Nephron (organoid): Measurements from ENCODE around the gene UBA3.

ENCODE experiments used
- H3K27ac Mint-ChIP-seq, 3 experiments: 2 replicates each; pipeline ENCODE4 v1.8.0; 2020; ENCODE audit warnings: mixed read lengths in 3 of 3, mild to moderate bottlenecking in 2 of 3, moderate library complexity in 1 of 3
- H3K27me3 Mint-ChIP-seq: 2 replicates; pipeline ENCODE4 v1.8.0; 2021; ENCODE audit warnings: low read depth, mild to moderate bottlenecking, moderate library complexity, mixed read lengths
- H3K36me3 Mint-ChIP-seq: 2 replicates; pipeline ENCODE4 v1.8.0; 2020; ENCODE audit warnings: low read depth, mixed read lengths
- H3K4me1 Mint-ChIP-seq: 2 replicates; pipeline ENCODE4 v1.8.0; 2020; ENCODE audit warnings: mixed read lengths
- H3K4me3 Mint-ChIP-seq, 3 experiments: 2 replicates each; pipeline ENCODE4 v1.8.0; 2020; ENCODE audit warnings: mild to moderate bottlenecking in 3 of 3, mixed read lengths in 3 of 3, moderate library complexity in 2 of 3
- H3K9me3 Mint-ChIP-seq: 2 replicates; pipeline ENCODE4 v1.8.0; 2020; ENCODE audit warnings: mixed read lengths
- CTCF ChIP-seq, 3 experiments: fragments of 200-600 bp; sonication (generic); IDR thresholded peaks; one replicate each; pipeline ENCODE4 v1.5.0; 2021; ENCODE audit warnings: antibody characterized with exemption in 3 of 3; ENCODE audit not compliant: unreplicated experiment in 3 of 3

The UBA3 gene

GRCh38 chr3:69107841-69108240 is 27.7 kb upstream of the UBA3 start:
- Mint-ChIP-seq H3K27ac (no peak overlapping the region), H3K36me3 (peaks cover 18% of the 10 kb centered on the region), H3K27me3 (no peaks in the 10 kb centered on the region), H3K4me3 (no peak overlapping the region), H3K4me1 (peaks cover 7% of the 10 kb centered on the region), H3K9me3 (no peaks in the 10 kb centered on the region)
- no peak for TF ChIP-seq CTCF (IDR thresholded peaks at IDR 0.05; ENCODE audit: unreplicated experiment in 3 of 3)

- Mint-ChIP-seq H3K4me1 (no peaks in the 10 kb centered on the region), H3K36me3 (peaks cover 30% of the 10 kb centered on the region), H3K27ac (no peak overlapping the region), H3K4me3 (no peak overlapping the region), H3K9me3 (no peaks in the 10 kb centered on the region), H3K27me3 (no peaks in the 10 kb centered on the region)
- no peak for TF ChIP-seq CTCF (IDR thresholded peaks at IDR 0.05; ENCODE audit: unreplicated experiment in 3 of 3)
Observed at GRCh38 chr3:69105320-69105719, 25.2 kb upstream of the UBA3 start.

GRCh38 chr3:69104586-69104985 is 24.4 kb upstream of the UBA3 start:
- H3K4me1 Mint-ChIP-seq: no peaks in the 10 kb centered on the region

GRCh38 chr3:69103123-69103522 is 23.0 kb upstream of the UBA3 start:
- no peaks in the 10 kb centered on the region for H3K4me1 Mint-ChIP-seq
- no peaks in the 10 kb centered on the region for H3K9me3 Mint-ChIP-seq
- no peak overlapping the region for H3K27ac Mint-ChIP-seq
- no peak overlapping the region for H3K4me3 Mint-ChIP-seq
- H3K27me3 Mint-ChIP-seq: no peaks in the 10 kb centered on the region
- no peak for TF ChIP-seq CTCF (IDR thresholded peaks at IDR 0.05; ENCODE audit: unreplicated experiment in 3 of 3)
- H3K36me3 Mint-ChIP-seq: peaks cover 36% of the 10 kb centered on the region

More at GRCh38 chr3:69104586-69104985, 24.4 kb upstream of the UBA3 start:
- Mint-ChIP-seq H3K9me3 (no peaks in the 10 kb centered on the region), H3K36me3 (peaks cover 32% of the 10 kb centered on the region), H3K27me3 (no peaks in the 10 kb centered on the region), H3K4me3 (no peak overlapping the region), H3K27ac (no peak overlapping the region)
- no peak for TF ChIP-seq CTCF (IDR thresholded peaks at IDR 0.05; ENCODE audit: unreplicated experiment in 3 of 3)

GRCh38 chr3:69102384-69102783 is 22.2 kb upstream of the UBA3 start:
- no peak for TF ChIP-seq CTCF (IDR thresholded peaks at IDR 0.05; ENCODE audit: unreplicated experiment in 3 of 3)
- no peaks in the 10 kb centered on the region for H3K27me3 Mint-ChIP-seq
- no peaks in the 10 kb centered on the region for H3K9me3 Mint-ChIP-seq
- no peaks in the 10 kb centered on the region for H3K4me1 Mint-ChIP-seq
- H3K27ac Mint-ChIP-seq: no peak overlapping the region
- H3K36me3 Mint-ChIP-seq: peaks cover 40% of the 10 kb centered on the region
- H3K4me3 Mint-ChIP-seq: no peak overlapping the region

GRCh38 chr3:69099576-69099975 is 19.4 kb upstream of the UBA3 start:
- Mint-ChIP-seq H3K27me3 (no peaks in the 10 kb centered on the region), H3K36me3 (peaks cover 40% of the 10 kb centered on the region), H3K9me3 (no peaks in the 10 kb centered on the region), H3K27ac (no peak overlapping the region), H3K4me1 (peaks cover 4% of the 10 kb centered on the region), H3K4me3 (no peak overlapping the region)
- no peak for TF ChIP-seq CTCF (IDR thresholded peaks at IDR 0.05; ENCODE audit: unreplicated experiment in 3 of 3)
